ENCODE data around the gene LHX4.

LHX4 gene

GRCh38 chr1:180235502-180236239, 5.6 kb downstream of the LHX4 start:
- Histone ChIP-seq H3K4me3 (ENCODE audit: low read depth, low read length) (no peak overlapping the region), H3K27me3 (peaks cover 98% of the 10 kb centered on the region), H3K36me3 (no peaks in the 10 kb centered on the region), H3K4me1 (no peaks in the 10 kb centered on the region), H3K9me3 (peaks cover 2% of the 10 kb centered on the region; the same call in 1 of the 2 replicates)
- no peak for DNase-seq
- TF ChIP-seq CTCF (IDR thresholded peaks at IDR 0.05; ENCODE audit: low read depth, low read length), result no peak

GRCh38 chr1:180236698-180237509, 6.8 kb downstream of the LHX4 start:
- Histone ChIP-seq H3K4me1 (no peaks in the 10 kb centered on the region), H3K9me3 (peaks cover 2% of the 10 kb centered on the region; the same call in 1 of the 2 replicates), H3K36me3 (no peaks in the 10 kb centered on the region), H3K27me3 (peaks cover 98% of the 10 kb centered on the region), H3K4me3 (ENCODE audit: low read depth, low read length) (no peak overlapping the region)
- DNase-seq, result no peak
- TF ChIP-seq CTCF (IDR thresholded peaks at IDR 0.05; ENCODE audit: low read depth, low read length), result no peak

- peaks cover 94% of the 10 kb centered on the region for H3K27me3 ChIP-seq
- no peaks in the 10 kb centered on the region for H3K9me3 ChIP-seq
- no peak for DNase-seq
- H3K4me1 ChIP-seq, result no peaks in the 10 kb centered on the region
- no peaks in the 10 kb centered on the region for H3K36me3 ChIP-seq
- no peak overlapping the region for H3K4me3 ChIP-seq (ENCODE audit: low read depth, low read length)
- TF ChIP-seq CTCF (IDR thresholded peaks at IDR 0.05; ENCODE audit: low read depth, low read length), result no peak
These were observed 7.9 kb downstream of the LHX4 start for GRCh38 chr1:180237869-180238476.

- H3K36me3 ChIP-seq, result no peaks in the 10 kb centered on the region
- H3K27me3 ChIP-seq, result peaks cover 89% of the 10 kb centered on the region
- no peak for DNase-seq
- no peaks in the 10 kb centered on the region for H3K9me3 ChIP-seq
- H3K4me1 ChIP-seq, result no peaks in the 10 kb centered on the region
- H3K4me3 ChIP-seq (ENCODE audit: low read depth, low read length), result no peak overlapping the region
- no peak for TF ChIP-seq CTCF (IDR thresholded peaks at IDR 0.05; ENCODE audit: low read depth, low read length)
These were observed 8.6 kb downstream of the LHX4 start for GRCh38 chr1:180238675-180239074.

GRCh38 chr1:180239145-180240096, 9.4 kb downstream of the LHX4 start:
- no peak for DNase-seq
- no peaks in the 10 kb centered on the region for H3K4me1 ChIP-seq
- H3K9me3 ChIP-seq, result no peaks in the 10 kb centered on the region
- TF ChIP-seq CTCF (IDR thresholded peaks at IDR 0.05; ENCODE audit: low read depth, low read length), result no peak
- H3K4me3 ChIP-seq (ENCODE audit: low read depth, low read length), result no peak overlapping the region
- no peaks in the 10 kb centered on the region for H3K36me3 ChIP-seq
- peaks cover 85% of the 10 kb centered on the region for H3K27me3 ChIP-seq

All from BE2C (cell line).